HL-60 (cell line): Measurements from ENCODE around the gene RBBP7.

Source experiments
- DNase-seq, 2 experiments: peaks; one replicate each; pipeline ENCODE4 v3.0.0-alpha.2; 2010 to 2020; ENCODE audit warnings: low read depth in 1 of 2, low spot score in 1 of 2
- H3K27ac ChIP-seq: fragments of 250-450 bp; sonication (Bioruptor Pico); replicated peaks from 2 replicates; pipeline ENCODE4 v1.5.1; 2020; ENCODE audit warnings: mild to moderate bottlenecking, moderate library complexity
- H3K27me3 ChIP-seq: fragments of 250-450 bp; sonication (Bioruptor Pico); 2 replicates; pipeline ENCODE4 v1.5.1; 2021; ENCODE audit warnings: mild to moderate bottlenecking, moderate library complexity; ENCODE audit not compliant: insufficient read depth, poor library complexity, severe bottlenecking
- H3K4me3 ChIP-seq: replicated peaks from 2 replicates; pipeline ENCODE4 v1.5.1; 2011; ENCODE audit warnings: mild to moderate bottlenecking, control low read depth, low read length; ENCODE audit not compliant: insufficient read depth
- CTCF ChIP-seq: IDR thresholded peaks from one replicate; pipeline ENCODE4 v1.5.1; 2011; ENCODE audit warnings: low read length, control low read depth, inconsistent platforms; ENCODE audit not compliant: insufficient read depth
- GABPA ChIP-seq: IDR thresholded peaks from 2 replicates; pipeline ENCODE4 v1.6.1; 2012; ENCODE audit warnings: low read depth
- POLR2AphosphoS5 ChIP-seq: IDR thresholded peaks from 2 replicates; pipeline ENCODE4 v1.6.1; 2012; ENCODE audit warnings: low read depth
- REST ChIP-seq: IDR thresholded peaks from 2 replicates; pipeline ENCODE4 v1.6.1; 2012; ENCODE audit warnings: low read depth; ENCODE audit not compliant: insufficient replicate concordance
- SPI1 ChIP-seq: IDR thresholded peaks from 2 replicates; pipeline ENCODE4 v1.6.1; 2012; ENCODE audit warnings: low read depth, mild to moderate bottlenecking, borderline replicate concordance

Gene RBBP7

GRCh38 chrX:16916561-16916960 lies 46.4 kb upstream of the RBBP7 start:
- Histone ChIP-seq H3K4me3 (no peak overlapping the region), H3K27me3 (no peaks in the 10 kb centered on the region), H3K27ac (no peak overlapping the region)
- no peak for TF ChIP-seq GABPA
- TF ChIP-seq REST, result no peak
- TF ChIP-seq SPI1, result no peak
- TF ChIP-seq CTCF, result no peak
- no peak for TF ChIP-seq POLR2AphosphoS5
- no peak for DNase-seq

- TF ChIP-seq GABPA, result no peak
- TF ChIP-seq SPI1, result no peak
- no peak for TF ChIP-seq REST
- TF ChIP-seq CTCF, result no peak
- TF ChIP-seq POLR2AphosphoS5, result no peak
- H3K4me3 ChIP-seq, result no peak overlapping the region
- no peaks in the 10 kb centered on the region for H3K27me3 ChIP-seq
- no peak overlapping the region for H3K27ac ChIP-seq
- peak in 1 of 2 experiments; percentile 78 for DNase-seq
Observed at GRCh38 chrX:16914058-16914457, 43.9 kb upstream of the RBBP7 start.

GRCh38 chrX:16910376-16910775 lies 40.2 kb upstream of the RBBP7 start:
- DNase-seq, result no peak
- no peak for TF ChIP-seq SPI1
- no peak for TF ChIP-seq GABPA
- no peak for TF ChIP-seq REST
- no peak for TF ChIP-seq POLR2AphosphoS5
- no peak for TF ChIP-seq CTCF

More at GRCh38 chrX:16910376-16910775, 40.2 kb upstream of the RBBP7 start:
- H3K27ac ChIP-seq, result no peak overlapping the region
- H3K27me3 ChIP-seq, result no peaks in the 10 kb centered on the region
- H3K4me3 ChIP-seq, result no peak overlapping the region
